ENCODE results near the gene EXOC3L2. TPM values are rescaled to one million over a fixed set of nuclear protein-coding genes. Genes with fewer than 3 reads are reported as not detected.
A peak's percentile ranks its signal among the peaks of the same experiment; 100 is the strongest.

EXOC3L2 gene
- total RNA-seq (ENCODE audit: low replicate concordance): under 0.01 TPM in 1 of 2 replicates, not detected in the other

DNA sequence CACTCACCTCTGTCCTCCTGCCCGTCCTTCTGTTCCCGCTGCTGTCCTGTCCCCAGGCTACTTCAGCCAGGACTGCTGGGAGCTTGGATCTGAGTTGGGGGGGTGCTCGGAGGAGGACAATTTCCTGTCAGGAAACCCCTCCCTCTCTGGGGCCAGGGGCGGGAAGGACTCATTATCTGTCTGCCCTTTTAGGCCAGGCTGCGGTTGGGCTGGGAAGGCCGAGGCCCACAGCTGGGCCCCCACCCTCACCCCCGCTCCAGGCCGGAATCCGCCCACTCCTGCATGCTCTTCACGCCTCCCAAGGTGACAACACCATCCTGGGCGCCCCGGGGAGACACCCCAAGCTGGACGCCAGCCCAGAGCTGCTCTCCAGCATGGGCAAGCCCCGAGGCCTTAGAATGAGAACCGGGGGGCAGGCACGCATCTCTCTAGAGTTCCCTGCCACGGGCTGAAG, at the start of gene EXOC3L2:
EXOC3L2 (minus strand) TSS at position 74 of the 454 bp plus-strand sequence. CDS start 6,362 bp downstream, outside the sequence.
- DNase-seq (ENCODE audit: low read depth): no peak
- TF ChIP-seq CTCF (IDR thresholded peaks at IDR 0.05; ENCODE audit: insufficient read depth, low read length): no peak
- no peak within 1 kb of the TSS for H3K4me3 ChIP-seq (ENCODE audit: low read depth, low read length)

DNA sequence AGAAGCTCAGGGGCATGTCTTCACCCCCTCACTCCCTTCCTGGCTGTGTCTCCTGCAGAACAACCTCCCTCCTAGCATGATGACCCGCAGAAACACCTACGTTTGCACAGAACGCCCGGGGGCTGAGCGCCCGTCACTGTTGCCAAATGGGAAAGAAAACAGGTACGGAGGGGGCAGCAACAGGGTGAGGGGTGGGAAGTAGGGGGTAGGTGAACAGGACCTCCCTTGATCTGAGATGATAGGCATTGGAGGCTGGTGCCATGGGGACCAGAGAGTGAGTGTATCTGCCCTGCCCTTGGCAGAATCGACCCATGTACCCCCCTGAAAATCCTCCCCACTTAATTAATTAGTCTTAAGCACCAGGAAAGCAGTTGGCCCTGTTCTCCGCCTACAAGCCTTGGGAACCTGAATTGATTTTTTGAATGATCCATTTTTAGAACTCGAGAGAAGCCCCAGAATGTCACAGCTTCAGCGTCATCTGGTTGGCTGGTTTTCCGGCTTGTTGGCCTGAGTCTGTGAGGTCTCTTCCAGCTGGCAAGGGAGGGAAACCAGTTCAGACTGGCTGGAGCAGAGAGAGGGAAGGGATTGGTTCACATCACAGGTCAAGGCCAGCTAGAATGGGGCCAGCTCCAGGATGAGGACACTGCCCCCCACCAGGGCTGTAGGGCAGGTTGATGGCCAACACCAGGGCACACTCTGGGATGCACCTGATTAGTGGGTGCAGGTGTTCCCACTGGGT, 49.3 kb upstream of the EXOC3L2 start:
- TF ChIP-seq CTCF (IDR thresholded peaks at IDR 0.05; ENCODE audit: insufficient read depth, low read length): no peak
- H3K4me3 ChIP-seq (ENCODE audit: low read depth, low read length): no peak overlapping the region
- peak; percentile 75 for DNase-seq (ENCODE audit: low read depth)

GRCh38 chr19:45293682-45294081, 48.5 kb upstream of the EXOC3L2 start:
- TF ChIP-seq CTCF (IDR thresholded peaks at IDR 0.05; ENCODE audit: insufficient read depth, low read length): no peak
- no peak overlapping the region for H3K4me3 ChIP-seq (ENCODE audit: low read depth, low read length)
- no peak for DNase-seq (ENCODE audit: low read depth)

DNA sequence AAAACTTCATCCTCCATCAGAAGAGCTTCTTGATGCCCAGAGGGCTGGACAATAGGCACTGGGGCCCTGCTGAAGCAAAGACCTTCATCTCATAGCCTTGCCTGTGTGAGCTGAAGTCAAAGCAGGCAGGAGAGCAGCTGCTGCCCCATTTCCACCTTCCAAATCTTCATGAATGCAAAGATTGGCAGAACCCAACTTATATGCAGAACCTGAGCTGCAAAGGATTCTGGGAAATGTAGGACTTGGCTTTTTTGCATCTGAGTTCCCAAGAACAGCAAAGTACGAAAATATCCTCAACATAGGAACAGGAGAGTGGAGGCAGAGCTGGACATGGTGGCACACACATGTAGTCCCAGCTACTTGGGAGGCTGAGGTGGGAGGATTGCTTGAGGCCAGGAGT, 46.6 kb upstream of the EXOC3L2 start:
- TF ChIP-seq CTCF (IDR thresholded peaks at IDR 0.05; ENCODE audit: insufficient read depth, low read length): no peak
- DNase-seq (ENCODE audit: low read depth): no peak
- no peak overlapping the region for H3K4me3 ChIP-seq (ENCODE audit: low read depth, low read length)

- DNase-seq (ENCODE audit: low read depth): no peak
- no peak for TF ChIP-seq CTCF (IDR thresholded peaks at IDR 0.05; ENCODE audit: insufficient read depth, low read length)
- no peak overlapping the region for H3K4me3 ChIP-seq (ENCODE audit: low read depth, low read length)
These were observed 45.2 kb upstream of the EXOC3L2 start for GRCh38 chr19:45290381-45290931.

GRCh38 chr19:45283443-45284033, 38.3 kb upstream of the EXOC3L2 start:
- no peak for DNase-seq (ENCODE audit: low read depth)
- no peak overlapping the region for H3K4me3 ChIP-seq (ENCODE audit: low read depth, low read length)

More at GRCh38 chr19:45283443-45284033, 38.3 kb upstream of the EXOC3L2 start:
- TF ChIP-seq CTCF (IDR thresholded peaks at IDR 0.05; ENCODE audit: insufficient read depth, low read length): no peak
